ENCODE data around the gene FCHSD1.
A peak's percentile ranks its signal among the peaks of the same experiment; 100 is the strongest.

The FCHSD1 gene

GRCh38 chr5:141640698-141641097, 10.5 kb downstream of the FCHSD1 start:
- POLR2A ChIA-PET (ENCODE audit: low non-redundant PET), result no interaction called here
- TF ChIP-seq CTCF (conservative IDR thresholded peaks at IDR 0.05; ENCODE audit: low read depth), result no peak
- CTCF ChIA-PET, result interaction anchor here (0.6 to 2.1 kb wide), 3 partner anchors 9 to 48 kb away, joined by 3 to 7 read pairs (median 6); partner anchors contain the start of gene DIAPH1
- peak overlapping the region; percentile 9; the same call in 1 of the 2 replicates for H3K27ac ChIP-seq
- no peak for DNase-seq (ENCODE audit: low spot score)

- DNase-seq (ENCODE audit: low spot score), result no peak
- no peak for TF ChIP-seq CTCF (conservative IDR thresholded peaks at IDR 0.05; ENCODE audit: low read depth)
- H3K27ac ChIP-seq, result peak overlapping the region; percentile 9; the same call in 1 of the 2 replicates
- POLR2A ChIA-PET (ENCODE audit: low non-redundant PET), result no interaction called here
- CTCF ChIA-PET, result interaction anchor here (0.7 to 1.9 kb wide), 2 partner anchors 48 to 69 kb away, joined by 3 to 6 read pairs; no protein-coding TSS in a partner anchor
These were observed 11.2 kb downstream of the FCHSD1 start for GRCh38 chr5:141640051-141640415.

GRCh38 chr5:141639357-141640050, 11.7 kb downstream of the FCHSD1 start:
- no peak for TF ChIP-seq CTCF (conservative IDR thresholded peaks at IDR 0.05; ENCODE audit: low read depth)
- DNase-seq (ENCODE audit: low spot score), result no peak
- ChIA-PET POLR2A (ENCODE audit: low non-redundant PET) (no interaction called here), CTCF (interaction anchor here (0.7 to 1.7 kb wide), 3 partner anchors 20 to 68 kb away, joined by 3 to 5 read pairs (median 4); partner anchors contain the start of gene DIAPH1)
- H3K27ac ChIP-seq, result peak overlapping the region; percentile 9; the same call in 1 of the 2 replicates

- ChIA-PET POLR2A (ENCODE audit: low non-redundant PET) (no interaction called here), CTCF (interaction anchor here (0.6 to 1.7 kb wide), 4 partner anchors 20 to 59 kb away, joined by 4 to 6 read pairs (median 4); partner anchors contain the start of gene DIAPH1)
- no peak overlapping the region for H3K27ac ChIP-seq
- no peak for TF ChIP-seq CTCF (conservative IDR thresholded peaks at IDR 0.05; ENCODE audit: low read depth)
- DNase-seq (ENCODE audit: low spot score), result no peak
These were observed 12.4 kb downstream of the FCHSD1 start for GRCh38 chr5:141638771-141639170.

- peak overlapping the region; percentile 73 for H3K27ac ChIP-seq
- POLR2A ChIA-PET (ENCODE audit: low non-redundant PET), result interaction anchor here (1.2 to 2.5 kb wide), 3 partner anchors 10 to 45 kb away, joined by 5 to 7 read pairs (median 6); partner anchors contain the start of gene FCHSD1
- DNase-seq (ENCODE audit: low spot score), result peak; percentile 72
- no peak for TF ChIP-seq CTCF (conservative IDR thresholded peaks at IDR 0.05; ENCODE audit: low read depth)
- CTCF ChIA-PET, result interaction anchor here (0.6 to 2.3 kb wide), 8 partner anchors 18 to 321 kb away, joined by 3 to 24 read pairs (median 4); partner anchors contain the start of gene DIAPH1
These were observed 13.3 kb downstream of the FCHSD1 start for GRCh38 chr5:141637767-141638419.

- POLR2A ChIA-PET (ENCODE audit: low non-redundant PET), result interaction anchor here (0.5 to 2.5 kb wide), 6 partner anchors 10 to 45 kb away, joined by 3 to 7 read pairs (median 5); partner anchors contain the start of gene FCHSD1
- H3K27ac ChIP-seq, result peak overlapping the region; percentile 73
- CTCF ChIA-PET, result interaction anchor here (0.6 to 2.3 kb wide), 5 partner anchors 18 to 322 kb away, joined by 3 to 24 read pairs (median 3); partner anchors contain the start of gene DIAPH1
- peak; percentile 51 for DNase-seq (ENCODE audit: low spot score)
- no peak for TF ChIP-seq CTCF (conservative IDR thresholded peaks at IDR 0.05; ENCODE audit: low read depth)
These were observed 14.0 kb downstream of the FCHSD1 start for GRCh38 chr5:141637123-141637766.

All from RWPE1 (cell line).